DMS114 treated with DMSO at 0.1 percent for 48 hours (cell line): Measurements from ENCODE around the gene FMN2.
"Not testable (repeated sequence)": the region's sequence is repeated elsewhere in the genome, so short reads cannot be mapped to it uniquely, and the experiment has no call there.

Experiments used
- DNase-seq: peaks from one replicate; lab custom pipeline; 2025; ENCODE audit not compliant: unreplicated experiment; lab: John Stamatoyannopoulos, UW

The FMN2 gene

GRCh38 chr1:240244968-240245628 lies 153.4 kb downstream of the FMN2 start:
- DNase-seq = no peak

- DNase-seq = no peak
Measured at GRCh38 chr1:240245629-240246020, 153.9 kb downstream of the FMN2 start.

GRCh38 chr1:240247899-240248298 lies 156.2 kb downstream of the FMN2 start:
- no peak for DNase-seq

DNA sequence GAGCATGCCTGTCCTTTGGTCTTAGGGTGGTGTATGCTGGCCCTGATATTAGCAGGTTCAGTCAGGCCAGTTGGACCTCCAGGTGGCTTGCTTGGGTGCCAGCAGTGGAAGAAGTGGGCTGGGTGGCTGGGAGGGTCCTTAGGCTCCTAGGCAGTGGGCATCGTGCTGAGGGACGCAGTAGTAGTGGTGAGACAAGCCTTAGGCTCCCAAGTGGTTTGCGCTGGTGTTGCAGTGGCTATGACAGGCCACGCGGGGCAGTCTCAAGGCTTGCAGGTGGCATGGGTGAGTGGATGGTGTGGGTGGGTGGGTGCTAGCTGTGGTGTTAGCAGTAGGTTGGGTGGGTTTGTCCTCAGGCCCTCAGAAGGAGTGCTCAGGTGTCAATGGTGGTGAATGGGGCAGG lies 162.3 kb downstream of the FMN2 start:
- DNase-seq = no peak

GRCh38 chr1:240254778-240255291 lies 163.2 kb downstream of the FMN2 start:
- DNase-seq = no peak

DNA sequence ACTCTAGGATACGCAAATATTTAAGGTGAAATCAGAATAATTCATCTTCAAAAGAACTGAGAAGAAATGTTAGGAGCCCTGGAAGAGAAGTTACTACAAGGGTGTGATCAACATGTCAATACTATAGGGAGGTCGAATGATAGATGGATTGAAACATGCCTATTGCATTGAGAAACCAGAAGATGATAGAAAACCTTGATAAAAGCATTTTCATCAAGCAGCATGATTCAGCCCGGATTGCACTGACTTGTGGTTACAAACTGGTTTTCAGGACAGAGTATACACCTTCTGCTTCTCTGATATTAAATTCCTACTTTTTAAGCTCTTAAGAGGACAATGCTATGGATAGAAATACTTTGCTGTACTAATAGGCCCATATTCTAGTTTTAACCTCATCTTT lies 164.2 kb downstream of the FMN2 start:
- no peak for DNase-seq

DNA sequence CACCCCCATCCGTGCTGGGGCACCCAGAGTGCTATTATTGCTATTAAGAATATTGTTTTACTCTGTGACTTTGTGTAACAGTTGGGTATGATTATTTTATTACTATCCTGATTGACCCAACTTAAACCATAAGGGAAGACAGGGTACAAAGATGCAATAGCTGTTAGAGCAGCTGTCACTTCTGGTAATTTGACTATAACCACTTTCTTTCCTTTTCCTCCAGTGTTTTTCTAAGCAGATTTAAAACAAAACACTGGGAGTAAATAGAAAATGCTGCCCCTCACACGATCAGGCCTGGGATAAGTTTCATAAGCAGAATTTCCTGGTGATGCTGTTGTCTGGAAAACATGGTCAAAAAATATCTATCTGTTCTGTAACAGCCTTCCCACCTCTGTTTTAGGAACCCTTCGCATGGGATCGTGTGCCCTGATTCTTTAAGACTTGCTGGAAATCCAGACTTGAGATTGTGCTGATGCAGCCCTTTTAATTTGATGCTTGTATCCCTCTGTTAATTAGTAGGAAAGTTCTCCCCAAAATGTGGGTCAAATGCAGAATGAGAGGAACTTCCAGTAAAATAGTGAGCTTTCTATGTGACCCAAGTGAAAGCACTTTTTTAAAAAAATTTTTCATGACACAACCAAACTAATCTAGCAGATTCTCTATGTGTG lies 165.3 kb downstream of the FMN2 start:
- no peak for DNase-seq

- DNase-seq = no peak
Measured at GRCh38 chr1:240258910-240259309, 167.2 kb downstream of the FMN2 start.

DNA sequence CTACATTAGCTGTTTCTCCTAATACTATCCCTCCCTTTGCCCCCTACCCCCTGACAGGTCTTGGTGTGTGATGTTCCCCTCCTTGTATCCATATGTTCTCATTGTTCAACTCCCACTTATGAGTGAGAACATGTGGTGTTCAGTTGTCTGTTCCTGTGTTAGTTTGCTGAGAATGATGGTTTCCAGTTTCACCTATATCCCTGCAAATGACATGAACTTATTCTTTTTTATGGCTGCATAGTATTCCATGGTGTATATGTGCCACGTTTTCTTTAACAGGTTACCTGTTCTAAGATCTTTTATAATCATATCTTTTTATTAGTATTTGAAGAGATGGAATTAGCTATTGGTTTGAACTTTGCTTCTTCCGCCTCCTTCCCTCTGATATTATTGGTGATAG lies 172.8 kb downstream of the FMN2 start:
- DNase-seq = not testable (repeated sequence)

GRCh38 chr1:240271081-240271480 lies 179.4 kb downstream of the FMN2 start:
- no peak for DNase-seq

- DNase-seq = no peak
Measured at GRCh38 chr1:240274569-240274968, 182.9 kb downstream of the FMN2 start.

DNA sequence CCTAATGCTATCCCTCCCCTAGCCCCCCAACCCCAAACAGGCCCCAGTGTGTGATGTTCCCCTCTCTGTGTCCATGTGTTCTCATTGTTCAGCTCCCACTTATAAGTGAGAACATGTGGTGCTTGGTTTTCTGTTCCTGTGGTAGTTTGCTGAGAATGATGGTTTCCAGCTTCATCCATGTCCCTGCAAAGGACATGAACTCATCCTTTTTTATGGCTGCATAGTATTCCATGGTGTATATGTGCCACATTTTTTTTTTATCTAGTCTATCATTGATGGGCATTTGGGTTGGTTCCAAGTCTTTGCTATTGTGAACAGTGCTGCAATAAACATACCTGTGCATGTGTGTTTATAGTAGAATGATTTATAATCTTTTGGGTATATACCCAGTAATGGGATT lies 183.5 kb downstream of the FMN2 start:
- not testable (repeated sequence) for DNase-seq

GRCh38 chr1:240278082-240278481 lies 186.4 kb downstream of the FMN2 start:
- no peak for DNase-seq

GRCh38 chr1:240280560-240281322 lies 189.1 kb downstream of the FMN2 start:
- no peak for DNase-seq

DNA sequence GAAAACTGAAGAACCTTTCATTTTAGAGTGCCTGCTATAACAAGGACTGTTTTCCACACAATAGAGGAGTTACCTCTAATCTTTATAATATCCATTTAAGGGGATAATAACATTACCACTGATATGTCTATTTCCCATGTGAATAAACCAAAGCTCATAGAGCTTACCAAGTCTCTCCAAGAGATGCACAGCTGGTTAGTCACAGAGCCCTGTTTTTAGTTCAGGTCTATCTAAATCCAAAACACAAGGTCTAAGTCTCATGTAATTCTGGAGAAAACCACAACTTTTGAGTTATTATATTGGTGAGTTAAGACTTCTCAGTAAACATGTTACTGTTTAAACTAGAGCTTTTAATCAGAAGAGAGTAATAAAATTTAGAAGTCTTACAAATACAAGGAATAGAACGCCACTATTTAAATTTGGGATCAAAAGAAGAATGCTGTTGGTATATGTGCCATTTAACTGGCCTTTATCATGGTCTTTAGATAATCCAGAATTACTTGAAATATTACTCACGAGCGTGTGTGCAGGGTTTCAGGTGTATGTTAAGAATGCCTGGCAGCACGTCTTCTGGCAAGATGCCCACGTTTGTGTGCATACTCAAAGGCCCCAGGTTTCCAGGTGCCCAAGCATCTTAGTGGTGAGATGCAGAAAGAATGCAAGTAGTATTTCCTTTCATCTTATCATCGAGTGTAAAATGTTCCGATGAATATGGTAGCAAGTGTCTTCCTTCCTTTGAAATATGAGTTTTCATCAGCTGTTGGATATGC lies 190.6 kb downstream of the FMN2 start:
- no peak for DNase-seq

DNA sequence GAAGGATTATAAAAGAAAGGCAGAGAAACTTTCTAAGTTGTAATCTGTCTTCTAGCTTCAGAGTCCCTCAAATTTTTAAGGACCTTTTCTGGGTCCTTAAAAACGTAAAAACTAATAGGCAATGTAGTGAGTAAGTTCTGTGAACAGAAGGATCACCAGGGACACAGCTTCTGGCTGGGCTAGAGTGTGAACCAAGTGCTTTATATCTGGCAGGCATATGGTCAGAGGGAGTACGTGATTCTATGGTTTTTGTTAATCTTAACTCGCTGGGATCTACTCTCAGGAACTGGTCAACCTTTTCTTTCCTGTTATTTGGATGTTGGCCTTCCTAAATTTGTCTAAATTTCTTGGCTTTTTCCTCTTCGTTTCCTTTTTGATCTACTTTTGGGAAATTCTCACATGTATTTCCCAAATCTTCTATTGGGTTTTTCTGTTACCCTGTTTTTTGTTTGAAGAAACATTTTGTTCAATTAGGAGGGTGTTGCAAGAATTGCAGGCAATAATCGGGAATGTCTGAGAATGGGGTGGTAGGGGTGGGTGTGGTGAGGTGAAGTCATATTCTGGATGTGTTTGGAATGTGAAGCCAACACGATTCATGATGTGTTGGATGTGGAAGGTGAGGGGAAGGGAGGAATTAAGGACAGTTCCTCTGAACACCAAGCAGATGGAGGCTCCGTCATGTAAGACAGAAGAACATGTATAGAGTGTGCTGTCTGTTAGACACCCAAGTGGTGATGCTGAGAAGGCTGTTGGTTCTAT lies 193.2 kb downstream of the FMN2 start:
- no peak for DNase-seq

GRCh38 chr1:240285540-240285939 lies 193.9 kb downstream of the FMN2 start:
- no peak for DNase-seq

GRCh38 chr1:240287722-240288121 lies 196.0 kb downstream of the FMN2 start:
- no peak for DNase-seq

DNA sequence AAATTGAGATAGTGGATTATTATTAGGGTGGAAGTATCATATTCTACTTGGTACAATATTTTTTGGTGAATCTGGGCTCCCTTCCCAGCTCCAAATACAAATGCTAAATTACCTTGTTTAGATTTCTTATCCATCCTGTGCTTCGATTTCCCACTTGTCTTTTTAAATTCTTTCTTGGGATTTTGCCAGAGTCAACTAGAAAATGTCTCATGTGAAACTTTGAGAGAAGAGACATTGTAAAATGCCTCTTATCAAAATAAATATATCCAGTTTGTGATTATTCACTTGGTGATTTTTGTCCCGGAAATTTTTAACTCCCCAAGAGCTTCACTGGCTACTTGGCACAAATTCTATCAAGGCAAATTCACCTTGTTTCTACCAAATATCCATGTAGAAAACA lies 202.0 kb downstream of the FMN2 start:
- DNase-seq = no peak

- no peak for DNase-seq
Measured at GRCh38 chr1:240294566-240294965, 202.9 kb downstream of the FMN2 start.
